ENCODE measurements around the gene HOXD10.

- no peak for TF ChIP-seq EZH2phosphoT487 (IDR thresholded peaks at IDR 0.05; ENCODE audit: borderline replicate concordance, low read depth, low read length)
- no peak for TF ChIP-seq CTCF (conservative IDR thresholded peaks at IDR 0.05; ENCODE audit: low read length)
Observed at GRCh38 chr2:176103742-176104315, 12.7 kb upstream of the HOXD10 start.
